ENCODE data around the gene ZFYVE26. TPM values are rescaled to one million over a fixed set of nuclear protein-coding genes. Genes with fewer than 3 reads are reported as not detected.

Gene ZFYVE26
- total RNA-seq, 6 experiments from 2014 or later, result 8.3 to 14.8 (median 11.3) TPM

DNA sequence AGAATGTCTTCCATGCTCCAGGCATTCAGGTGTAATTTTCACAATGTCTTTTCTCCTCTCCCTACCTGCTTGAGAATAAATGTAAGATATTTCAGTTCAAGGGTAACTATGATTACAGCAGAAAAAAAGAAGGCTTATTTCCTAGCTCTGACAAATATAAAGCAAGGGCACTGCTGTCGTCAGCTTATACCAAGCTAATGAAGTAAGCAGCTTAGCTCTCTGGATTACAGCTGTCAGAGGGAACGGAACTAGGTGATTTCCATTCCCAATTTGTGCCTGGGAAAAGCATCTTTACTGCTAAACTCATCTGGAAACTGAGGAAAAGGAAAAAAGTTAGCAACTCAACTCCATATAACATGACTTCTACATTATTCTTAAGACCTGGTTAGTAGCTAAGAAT lies 56.5 kb downstream of the ZFYVE26 start:
- WGBS (ENCODE audit: insufficient coverage, low coverage, low lambda C conversion rate, missing lambda C conversion rate), result 82% methylated on average over 2 of the region's 2 CpGs
- no peaks in the 10 kb centered on the region for H3K27me3 ChIP-seq
- TF ChIP-seq POLR2A (IDR thresholded peaks at IDR 0.05), result no peak
- TF ChIP-seq, protein P1, sequence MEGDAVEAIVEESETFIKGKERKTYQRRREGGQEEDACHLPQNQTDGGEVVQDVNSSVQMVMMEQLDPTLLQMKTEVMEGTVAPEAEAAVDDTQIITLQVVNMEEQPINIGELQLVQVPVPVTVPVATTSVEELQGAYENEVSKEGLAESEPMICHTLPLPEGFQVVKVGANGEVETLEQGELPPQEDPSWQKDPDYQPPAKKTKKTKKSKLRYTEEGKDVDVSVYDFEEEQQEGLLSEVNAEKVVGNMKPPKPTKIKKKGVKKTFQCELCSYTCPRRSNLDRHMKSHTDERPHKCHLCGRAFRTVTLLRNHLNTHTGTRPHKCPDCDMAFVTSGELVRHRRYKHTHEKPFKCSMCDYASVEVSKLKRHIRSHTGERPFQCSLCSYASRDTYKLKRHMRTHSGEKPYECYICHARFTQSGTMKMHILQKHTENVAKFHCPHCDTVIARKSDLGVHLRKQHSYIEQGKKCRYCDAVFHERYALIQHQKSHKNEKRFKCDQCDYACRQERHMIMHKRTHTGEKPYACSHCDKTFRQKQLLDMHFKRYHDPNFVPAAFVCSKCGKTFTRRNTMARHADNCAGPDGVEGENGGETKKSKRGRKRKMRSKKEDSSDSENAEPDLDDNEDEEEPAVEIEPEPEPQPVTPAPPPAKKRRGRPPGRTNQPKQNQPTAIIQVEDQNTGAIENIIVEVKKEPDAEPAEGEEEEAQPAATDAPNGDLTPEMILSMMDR (IDR thresholded peaks at IDR 0.05), result no peak
- intact Hi-C loops (cut with DNase I), result no loop called here
- H3K36me3 ChIP-seq, result peaks cover 0 to 38% (median 8%) of the 10 kb centered on the region in 4 donors
- no peaks in the 10 kb centered on the region for H3K9me3 ChIP-seq
- no peak overlapping the region for H3K27ac ChIP-seq
- ATAC-seq, result no peak
- peaks cover 0 to 7% (median 0%) of the 10 kb centered on the region in 4 donors for H3K4me1 ChIP-seq
- H3K4me3 ChIP-seq, result no peak overlapping the region
- DNase-seq, result no peak

DNA sequence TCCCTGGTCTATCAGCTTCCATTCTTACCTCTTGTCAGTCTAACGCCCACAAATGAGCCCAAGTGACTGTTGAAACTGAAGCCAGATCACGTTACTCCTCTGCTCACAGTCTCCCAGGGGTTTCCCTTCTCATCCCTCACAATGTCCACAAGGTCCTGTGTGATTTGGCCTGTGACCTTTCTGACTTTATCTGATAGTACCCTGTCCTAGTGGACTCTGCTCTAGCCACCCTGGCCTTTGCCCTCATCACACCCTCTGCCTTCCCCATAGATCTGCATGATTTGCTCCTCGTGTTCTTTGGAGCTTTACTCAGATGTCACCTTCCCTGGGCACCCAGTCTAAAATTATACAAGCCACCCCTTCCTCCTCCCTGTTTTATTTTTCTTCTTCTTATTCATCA lies 59.2 kb downstream of the ZFYVE26 start:
- 52% methylated on average over 3 of the region's 3 CpGs for WGBS (ENCODE audit: insufficient coverage, low coverage, low lambda C conversion rate, missing lambda C conversion rate)
- no peaks in the 10 kb centered on the region for H3K4me1 ChIP-seq
- ATAC-seq (peak; percentile 72 to 92 (median 78)), DNase-seq (peak in 1 of 3 donors; percentile 69)
- H3K4me3 ChIP-seq, result no peak overlapping the region
- no peaks in the 10 kb centered on the region for H3K9me3 ChIP-seq
- no peak overlapping the region for H3K27ac ChIP-seq
- peaks cover 0 to 45% (median 12%) of the 10 kb centered on the region in 4 donors for H3K36me3 ChIP-seq
- no peak for TF ChIP-seq POLR2A (IDR thresholded peaks at IDR 0.05)
- TF ChIP-seq, protein P1 (IDR thresholded peaks at IDR 0.05), result no peak
- H3K27me3 ChIP-seq, result no peaks in the 10 kb centered on the region
- intact Hi-C loops (cut with DNase I), result no loop called here

DNA sequence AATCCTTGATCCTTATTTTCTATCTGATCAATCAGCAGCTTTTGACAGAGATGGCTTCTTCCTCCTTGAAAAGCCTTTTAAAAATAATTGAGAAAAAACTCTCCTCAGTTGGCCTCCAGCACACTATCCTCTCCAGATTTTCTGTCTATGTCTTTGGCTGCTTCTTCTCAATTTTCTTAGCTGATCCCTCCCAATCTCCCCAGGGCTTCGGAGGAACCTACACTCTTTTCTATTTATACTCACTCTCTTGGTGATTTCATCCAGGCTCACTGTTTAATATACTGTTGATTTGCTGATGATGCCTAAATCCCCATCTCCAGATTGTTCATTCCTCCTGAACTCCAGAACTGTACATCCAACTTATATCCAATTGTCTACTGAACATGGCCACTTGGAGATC lies 59.9 kb downstream of the ZFYVE26 start:
- no peak for TF ChIP-seq POLR2A (IDR thresholded peaks at IDR 0.05)
- TF ChIP-seq, protein P1 (IDR thresholded peaks at IDR 0.05), result no peak
- Histone ChIP-seq H3K27ac (no peak overlapping the region), H3K36me3 (peaks cover 0 to 48% (median 14%) of the 10 kb centered on the region in 4 donors), H3K4me3 (no peak overlapping the region), H3K4me1 (no peaks in the 10 kb centered on the region), H3K27me3 (no peaks in the 10 kb centered on the region), H3K9me3 (no peaks in the 10 kb centered on the region)
- no peak for ATAC-seq
- intact Hi-C loops (cut with DNase I), result no loop called here
- DNase-seq, result no peak
- WGBS (ENCODE audit: insufficient coverage, low coverage, low lambda C conversion rate, missing lambda C conversion rate), result 89% methylated on average over 1 of the region's 1 CpG

DNA sequence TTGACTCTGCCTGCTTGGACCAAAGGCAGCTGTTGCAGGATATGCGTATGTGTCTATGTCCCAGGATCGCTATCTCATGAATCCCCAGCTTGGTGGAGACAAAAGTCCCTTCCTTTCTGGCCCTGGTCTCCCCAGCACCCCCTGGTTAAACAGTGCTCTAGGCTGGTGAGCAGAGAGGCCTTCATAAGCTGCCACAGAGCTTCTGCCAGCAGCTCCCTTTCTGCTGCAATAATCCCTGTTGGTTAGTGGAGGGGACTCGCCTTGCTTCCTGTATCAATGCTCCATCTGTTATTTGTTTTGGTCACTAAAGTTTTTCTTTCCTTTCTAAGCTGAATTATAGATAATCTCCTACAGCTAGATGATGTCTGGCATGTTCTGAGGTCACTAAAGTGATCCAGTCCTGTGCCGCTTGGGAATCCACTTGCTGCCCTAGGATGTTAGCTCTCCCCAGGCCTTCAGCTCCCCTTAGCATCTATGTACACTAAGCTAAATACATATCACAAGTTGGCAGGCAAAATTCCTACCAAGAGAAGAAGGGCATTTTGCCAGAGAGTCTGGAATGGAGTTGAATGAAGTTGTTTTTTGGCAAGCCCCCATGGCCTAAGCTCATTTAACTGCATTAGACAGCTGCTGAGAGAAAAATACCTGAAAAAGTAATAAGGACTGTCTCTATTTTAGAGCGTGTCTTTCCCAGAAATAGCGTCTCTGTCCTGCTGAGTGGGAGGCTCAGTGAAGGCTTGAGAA lies 66.9 kb downstream of the ZFYVE26 start:
- Histone ChIP-seq H3K27me3 (no peaks in the 10 kb centered on the region), H3K27ac (no peak overlapping the region), H3K9me3 (no peaks in the 10 kb centered on the region), H3K36me3 (peaks cover 0 to 60% (median 18%) of the 10 kb centered on the region in 4 donors), H3K4me3 (no peak overlapping the region), H3K4me1 (no peaks in the 10 kb centered on the region)
- ATAC-seq (no peak), DNase-seq (no peak)
- intact Hi-C loops (cut with DNase I), result no loop called here
- WGBS (ENCODE audit: insufficient coverage, low coverage, low lambda C conversion rate, missing lambda C conversion rate), result 98% methylated on average over 6 of the region's 6 CpGs
- TF ChIP-seq, protein P1 (IDR thresholded peaks at IDR 0.05), result no peak
- TF ChIP-seq POLR2A (IDR thresholded peaks at IDR 0.05), result no peak

All from right lobe of liver (tissue), 6 donors.